GM18526 (cell line): ENCODE data around the gene DLEC1.

Experiments
- POLR2A ChIP-seq: IDR thresholded peaks from 3 replicates; pipeline ENCODE4 v1.6.1; 2011; ENCODE audit not compliant: insufficient read length; ENCODE audit errors: extremely low read depth

The DLEC1 gene

DNA sequence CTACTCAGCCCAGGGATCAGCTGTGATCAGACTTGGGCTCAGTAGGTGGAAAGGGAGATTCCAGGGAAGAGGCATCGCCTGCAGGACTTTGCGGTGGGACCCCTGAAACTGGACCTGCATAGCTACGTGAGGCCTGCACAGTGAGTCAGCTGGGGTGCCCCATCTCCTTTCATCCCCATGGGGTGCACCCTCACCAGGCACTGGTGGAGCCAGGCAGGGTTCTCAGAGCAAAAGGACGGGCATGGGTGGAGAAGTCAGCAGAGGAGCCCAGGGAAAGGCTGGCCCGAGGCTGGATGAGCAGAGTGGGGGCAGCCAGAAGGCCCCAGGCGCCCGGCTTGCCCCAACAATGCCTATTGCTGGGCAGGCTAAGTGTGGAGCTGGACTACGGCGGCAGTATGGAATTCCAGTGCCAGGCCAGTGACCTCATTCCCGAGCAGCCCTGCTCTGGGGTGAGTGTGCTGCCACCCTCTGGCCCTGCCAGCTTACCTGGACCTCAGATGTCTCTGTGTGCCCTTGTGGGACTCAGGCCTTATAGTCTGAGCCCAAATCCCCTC lies 78.2 kb downstream of the DLEC1 start:
- TF ChIP-seq POLR2A = no peak

DNA sequence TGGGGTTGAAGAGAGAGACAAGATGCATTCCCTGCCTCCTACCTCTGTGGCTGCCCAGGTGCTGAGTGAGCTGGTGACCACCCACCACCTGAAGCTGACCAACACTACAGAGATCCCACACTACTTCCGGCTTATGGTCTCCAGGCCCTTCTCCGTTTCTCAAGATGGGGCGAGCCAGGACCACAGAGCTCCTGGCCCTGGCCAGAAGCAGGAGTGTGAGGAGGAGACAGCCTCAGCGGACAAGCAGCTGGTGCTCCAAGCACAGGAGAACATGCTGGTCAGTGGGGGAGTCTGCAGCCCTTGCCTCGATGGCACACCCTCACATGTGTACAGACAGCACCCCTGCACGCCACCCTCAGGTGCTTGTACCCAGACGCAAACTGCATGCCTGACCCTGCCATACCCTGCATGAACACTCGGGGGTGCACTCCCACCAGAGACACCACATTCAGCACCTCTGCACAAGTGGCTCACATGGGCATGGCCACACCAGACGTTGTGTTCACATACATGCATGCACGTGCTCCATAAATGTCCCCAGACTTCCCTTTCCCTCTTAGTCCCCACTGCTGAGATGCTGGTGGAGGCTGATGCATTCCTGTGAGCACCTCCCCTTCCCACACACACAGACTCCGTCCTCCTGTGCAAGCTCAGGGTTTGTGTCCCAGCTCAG lies 78.9 kb downstream of the DLEC1 start:
- no peak for TF ChIP-seq POLR2A

DNA sequence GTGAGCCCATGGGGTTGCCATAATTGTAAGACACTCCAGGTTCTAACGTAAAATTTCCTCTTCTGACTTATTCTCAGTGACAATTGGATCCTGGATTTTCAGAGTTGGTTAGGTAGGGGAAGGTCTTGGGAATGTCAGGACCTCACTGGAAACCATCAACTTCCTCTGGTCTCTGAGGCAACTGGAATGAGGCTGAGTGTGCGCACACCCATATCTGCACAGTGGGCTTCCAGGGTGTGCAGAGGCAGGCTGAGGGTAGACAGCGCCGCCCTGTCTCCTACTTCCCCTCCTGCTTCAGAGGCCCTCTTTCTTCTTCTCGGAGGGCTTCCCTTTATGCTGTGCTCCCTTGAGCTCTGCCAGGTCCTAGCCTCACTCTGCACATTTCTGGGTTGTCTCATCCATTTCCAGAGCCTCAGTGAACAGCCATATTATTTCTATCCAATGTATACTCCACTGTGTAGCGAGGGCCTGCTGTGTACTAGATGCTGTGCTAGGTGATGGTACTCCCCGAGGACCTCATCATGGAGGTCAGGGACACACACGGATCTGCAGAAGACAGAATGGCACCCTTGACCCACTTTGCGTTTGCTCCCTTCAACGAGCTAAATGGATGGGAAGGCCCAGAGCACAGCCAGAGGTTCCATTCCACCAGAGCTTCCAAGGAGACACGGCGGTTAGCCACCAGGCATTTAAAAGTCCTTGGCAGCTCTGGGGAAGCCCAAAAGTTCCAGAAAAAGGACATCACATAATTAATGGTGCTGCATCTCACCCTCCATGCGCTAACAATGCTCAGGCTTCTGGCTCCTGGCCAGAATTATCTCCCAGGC lies 79.6 kb downstream of the DLEC1 start:
- no peak for TF ChIP-seq POLR2A

DNA sequence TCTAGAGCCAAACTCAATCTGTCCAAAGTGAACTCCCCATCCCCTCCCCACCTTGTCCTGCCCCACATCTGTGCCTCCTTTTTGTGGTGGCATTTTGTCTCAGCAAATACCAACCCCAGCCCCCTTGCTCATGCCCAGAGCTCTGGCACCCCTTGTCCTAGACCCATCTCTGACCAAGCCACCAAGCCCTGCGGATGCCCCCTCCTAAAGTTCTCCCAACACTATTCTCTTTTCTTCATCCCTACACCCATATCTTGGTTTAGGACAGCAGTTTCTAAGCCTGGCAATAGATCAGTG lies 80.2 kb downstream of the DLEC1 start:
- TF ChIP-seq POLR2A = no peak

DNA sequence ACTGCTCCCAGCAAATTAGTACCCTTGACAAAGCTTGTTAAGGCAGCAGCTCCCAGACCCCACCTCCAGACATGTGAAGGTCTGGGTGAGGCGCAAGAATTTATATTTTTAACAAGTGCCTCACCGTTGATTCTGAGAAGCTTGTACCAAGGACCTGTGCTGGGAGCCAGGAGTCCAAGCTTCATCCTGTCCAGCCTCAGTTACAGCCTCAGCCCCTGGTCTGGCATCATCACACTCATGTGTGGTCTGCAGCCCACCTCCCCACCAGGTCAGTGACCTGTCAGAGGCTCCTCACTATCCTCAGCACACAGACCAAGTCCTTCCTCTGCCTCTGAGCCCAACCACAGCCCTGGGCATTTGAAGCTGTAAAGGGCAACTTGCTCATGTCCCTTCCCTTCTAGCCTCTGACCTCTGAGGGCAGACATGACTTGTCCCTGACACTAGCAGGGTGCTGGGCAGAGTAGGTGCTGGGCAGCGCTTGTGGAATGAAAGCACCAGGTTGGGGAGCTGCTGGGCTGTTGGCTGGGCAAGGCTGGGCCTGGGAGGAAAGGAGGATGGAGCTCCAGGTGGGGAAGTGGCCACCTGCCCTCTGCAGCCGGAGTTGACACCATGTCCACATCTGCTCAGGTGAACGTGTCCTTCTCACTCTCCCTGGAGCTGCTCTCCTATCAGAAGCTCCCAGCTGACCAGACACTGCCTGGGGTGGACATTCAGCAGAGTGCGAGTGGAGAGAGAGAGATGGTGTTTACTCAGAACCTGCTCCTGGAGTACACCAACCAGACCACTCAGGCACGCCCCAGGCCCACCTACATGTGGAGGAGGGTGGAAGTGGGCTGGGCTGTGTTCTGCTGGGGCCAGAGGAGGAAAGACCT lies 81.0 kb downstream of the DLEC1 start:
- no peak for TF ChIP-seq POLR2A

DNA sequence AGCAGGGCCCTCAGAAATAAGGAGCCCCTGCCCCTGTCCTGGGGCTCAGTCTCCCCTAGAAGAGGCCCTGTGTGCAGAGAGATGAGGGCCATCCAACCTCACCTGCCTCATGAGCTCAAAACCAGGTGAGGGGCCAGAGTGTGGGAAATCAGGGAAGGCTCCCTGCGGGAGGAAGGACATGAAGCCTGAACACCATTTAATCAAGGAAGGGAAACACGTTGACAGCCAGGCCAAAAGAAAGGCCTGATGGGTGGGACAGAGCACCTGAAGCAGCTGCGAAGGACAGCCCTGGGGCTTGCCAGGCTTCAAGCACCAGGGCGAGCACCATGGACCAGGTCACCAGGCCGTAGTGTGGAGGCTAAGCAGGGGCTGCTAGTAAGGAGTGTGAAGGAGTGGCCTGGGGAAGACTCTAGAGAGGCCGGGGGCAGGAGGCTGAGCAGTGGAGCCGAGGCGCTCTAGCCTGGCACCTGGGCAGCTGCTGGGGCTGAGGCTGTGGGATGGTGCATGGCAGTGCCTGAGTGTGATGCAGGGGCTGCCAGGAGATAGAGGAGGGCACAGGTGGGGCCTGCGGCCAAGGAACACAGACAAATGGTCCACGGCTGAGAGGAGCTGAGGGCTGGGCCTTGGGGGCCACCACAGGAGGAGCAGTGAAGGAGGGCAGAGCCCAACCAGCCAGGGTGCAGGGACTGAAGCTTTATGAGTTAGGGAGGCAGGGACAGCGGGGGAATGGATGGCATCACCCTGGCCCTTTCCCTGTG lies 81.9 kb downstream of the DLEC1 start:
- no peak for TF ChIP-seq POLR2A

DNA sequence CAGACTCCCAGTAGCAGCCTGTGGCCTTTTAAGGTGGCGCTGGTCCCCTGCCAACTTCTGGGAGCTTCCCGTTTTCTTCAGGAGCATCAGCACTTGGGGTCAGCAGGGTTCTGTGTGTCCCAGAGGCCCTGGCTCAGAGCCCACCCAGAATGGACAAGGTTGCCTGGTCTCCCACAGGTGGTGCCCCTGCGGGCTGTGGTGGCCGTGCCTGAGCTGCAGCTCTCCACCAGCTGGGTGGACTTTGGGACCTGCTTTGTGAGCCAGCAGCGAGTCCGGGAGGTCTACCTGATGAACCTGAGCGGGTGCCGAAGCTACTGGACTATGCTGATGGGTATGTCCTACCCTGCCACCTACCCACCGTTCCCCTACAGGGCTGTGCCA lies 82.4 kb downstream of the DLEC1 start:
- TF ChIP-seq POLR2A = no peak

DNA sequence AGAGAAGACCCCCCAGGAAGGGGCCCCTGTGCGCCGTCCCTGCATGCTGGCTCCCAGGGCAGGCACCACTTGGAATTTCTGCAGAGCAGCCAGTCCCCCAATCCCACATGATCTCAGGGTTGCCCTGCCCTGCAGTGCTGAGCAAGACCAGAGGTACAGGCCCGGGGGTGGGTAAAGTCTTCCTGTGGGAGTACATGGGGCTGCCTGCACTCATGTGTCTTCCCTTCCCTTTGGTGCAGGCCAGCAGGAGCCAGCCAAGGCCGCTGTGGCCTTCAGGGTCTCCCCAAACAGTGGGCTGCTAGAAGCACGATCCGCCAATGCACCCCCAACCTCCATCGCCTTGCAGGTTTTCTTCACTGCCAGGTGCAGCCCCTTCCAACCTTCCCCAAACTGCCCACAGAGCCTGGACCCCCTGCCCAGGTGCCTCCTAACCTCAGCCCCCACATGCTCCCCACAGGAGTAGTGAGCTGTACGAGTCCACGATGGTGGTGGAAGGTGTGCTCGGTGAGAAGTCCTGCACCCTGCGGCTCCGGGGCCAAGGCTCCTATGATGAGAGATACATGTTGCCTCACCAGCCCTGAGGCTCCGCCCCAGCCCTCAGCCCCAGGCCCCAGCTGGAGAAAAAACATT lies 82.9 kb downstream of the DLEC1 start:
- TF ChIP-seq POLR2A = no peak

DNA sequence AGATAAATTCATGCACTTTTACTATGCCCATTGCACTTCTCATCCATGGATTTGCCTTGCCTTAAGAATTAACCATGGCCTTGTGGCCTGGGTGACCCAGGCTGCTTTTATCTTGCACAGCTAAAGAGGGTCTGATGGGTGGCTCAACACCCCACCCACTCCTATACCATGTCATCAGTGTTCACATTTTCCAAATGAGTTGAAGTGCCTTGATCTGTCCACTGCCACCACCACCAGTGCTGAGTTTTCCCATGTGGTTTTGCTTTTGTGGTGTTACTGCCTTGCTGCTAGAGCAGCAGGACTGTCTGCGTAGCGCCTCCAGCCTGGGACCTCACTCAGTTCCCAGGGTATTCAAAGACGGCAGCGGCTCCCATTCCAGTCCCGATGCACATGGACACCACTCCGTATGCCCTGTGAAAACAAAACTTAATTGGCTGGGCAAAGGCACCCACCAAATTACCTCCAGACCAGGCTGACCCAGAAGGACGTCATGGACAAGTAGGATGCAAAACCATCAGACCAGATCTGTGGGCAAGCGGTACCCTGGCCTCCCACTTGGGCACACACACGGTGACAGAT lies 83.8 kb downstream of the DLEC1 start:
- no peak for TF ChIP-seq POLR2A

DNA sequence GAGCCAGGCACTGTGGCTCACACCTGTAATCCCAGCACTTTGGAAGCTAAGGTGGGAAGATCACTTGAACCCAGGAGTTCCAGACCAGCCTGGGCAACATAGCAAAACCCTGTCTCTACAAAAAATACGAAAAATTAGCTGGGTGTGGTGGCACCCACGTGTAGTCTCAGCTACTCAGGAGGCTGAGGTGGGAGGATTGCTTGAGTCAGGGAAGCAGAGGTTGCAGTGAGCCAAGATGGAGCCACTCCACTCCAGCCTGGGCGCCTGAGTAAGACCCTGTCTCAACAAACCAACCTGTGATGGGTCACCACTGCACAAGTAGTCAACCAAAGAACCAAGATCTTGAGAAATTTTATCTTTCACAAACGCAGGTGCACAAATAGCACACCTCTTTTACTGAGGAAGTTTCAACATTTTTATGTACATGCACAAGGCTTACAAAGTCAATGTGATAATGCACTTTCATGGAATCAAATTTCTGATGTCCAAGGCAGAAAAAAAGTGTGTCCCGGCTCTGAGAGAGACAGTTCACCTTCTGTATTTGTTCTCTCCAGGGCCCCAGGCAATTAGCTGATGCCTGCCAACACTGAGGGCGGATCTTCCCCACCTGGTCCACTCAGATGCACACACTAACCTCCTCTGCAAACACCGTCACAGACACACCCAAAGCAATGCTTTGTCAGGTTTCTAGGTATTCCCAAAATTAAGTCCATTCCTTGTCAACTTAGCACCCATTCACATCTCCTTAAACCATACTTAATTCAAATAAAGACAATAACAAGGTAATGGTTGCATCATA lies 85.5 kb downstream of the DLEC1 start:
- TF ChIP-seq POLR2A = no peak

DNA sequence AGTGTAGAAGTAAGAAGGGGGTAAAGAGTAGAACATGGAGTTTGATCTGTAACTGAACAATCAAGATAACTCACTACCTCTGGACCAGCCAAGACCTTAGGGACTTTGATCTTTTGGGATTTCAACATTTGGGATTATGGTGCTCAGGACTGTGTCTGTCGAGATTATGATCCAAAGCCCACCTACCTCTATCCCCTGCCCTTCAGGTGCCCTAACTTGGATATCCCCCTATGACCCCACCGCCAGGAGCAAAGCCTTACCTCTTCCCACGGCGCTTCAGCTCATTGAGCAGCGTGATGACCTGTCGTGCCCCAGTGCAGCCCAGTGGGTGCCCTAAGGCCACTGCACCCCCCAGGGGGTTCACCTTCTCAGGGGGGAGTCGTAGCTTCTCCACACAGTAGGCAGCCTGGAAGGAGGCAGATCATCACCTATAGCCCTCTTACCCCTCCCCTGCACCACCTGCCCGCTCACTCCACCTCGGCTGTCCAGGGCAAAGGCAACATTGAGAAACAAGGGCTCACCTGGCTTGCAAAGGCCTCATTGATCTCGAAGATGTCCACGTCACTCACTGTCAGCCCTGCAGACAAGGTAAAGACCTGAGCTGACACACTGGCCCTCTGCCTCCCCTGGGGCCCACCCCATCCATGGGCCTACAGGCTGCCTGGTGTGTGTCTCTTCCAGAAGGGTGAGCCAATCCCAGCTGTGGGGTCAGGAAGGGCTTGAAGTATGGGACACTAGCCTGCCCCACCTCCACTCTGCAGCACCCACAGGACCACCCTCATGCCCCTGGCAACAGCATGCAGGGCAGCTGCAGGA lies 86.5 kb downstream of the DLEC1 start:
- no peak for TF ChIP-seq POLR2A

DNA sequence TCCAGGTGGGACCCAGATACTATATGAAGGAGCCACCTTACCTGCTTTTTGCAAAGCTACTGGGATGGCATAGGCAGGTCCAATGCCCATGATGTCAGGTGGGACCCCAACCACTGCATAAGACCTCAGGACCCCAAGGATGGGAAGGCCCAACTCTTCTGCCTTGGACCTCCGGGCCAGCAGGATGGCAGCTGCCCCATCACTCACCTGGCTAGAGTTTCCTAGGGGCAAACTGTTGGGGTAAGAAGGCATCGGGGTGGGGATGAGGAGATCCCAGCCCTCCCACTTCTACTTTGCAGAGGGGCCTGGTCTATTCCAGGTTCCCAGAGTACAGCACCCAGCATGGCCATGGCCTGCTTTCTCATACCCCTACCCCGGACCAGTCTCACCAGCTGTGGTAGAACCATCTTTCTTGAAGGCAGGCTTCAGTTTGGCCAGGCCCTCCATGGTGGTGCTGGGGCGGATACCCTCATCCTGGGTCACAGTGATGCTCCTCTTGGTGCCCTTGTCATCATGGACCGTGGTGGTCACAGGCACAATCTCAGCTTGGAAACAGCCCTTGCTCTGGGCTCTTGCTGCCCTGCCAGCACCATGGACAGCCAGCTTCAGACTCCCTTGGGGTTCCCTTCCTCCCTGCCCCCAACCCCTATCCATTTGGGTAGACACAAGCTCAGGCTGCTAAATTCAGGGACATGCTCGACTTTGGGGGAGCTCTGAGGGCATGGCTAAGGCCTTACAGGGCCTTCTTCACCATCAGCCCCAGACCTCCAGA lies 87.3 kb downstream of the DLEC1 start:
- no peak for TF ChIP-seq POLR2A
